Measurements from ENCODE around the gene SLC45A1. TPM values are rescaled to one million over a fixed set of nuclear protein-coding genes. Genes with fewer than 3 reads are reported as not detected.

The SLC45A1 gene
- total and polyA plus RNA-seq, 12 donors, result 0.44 to 7.0 (median 2.5) TPM

DNA sequence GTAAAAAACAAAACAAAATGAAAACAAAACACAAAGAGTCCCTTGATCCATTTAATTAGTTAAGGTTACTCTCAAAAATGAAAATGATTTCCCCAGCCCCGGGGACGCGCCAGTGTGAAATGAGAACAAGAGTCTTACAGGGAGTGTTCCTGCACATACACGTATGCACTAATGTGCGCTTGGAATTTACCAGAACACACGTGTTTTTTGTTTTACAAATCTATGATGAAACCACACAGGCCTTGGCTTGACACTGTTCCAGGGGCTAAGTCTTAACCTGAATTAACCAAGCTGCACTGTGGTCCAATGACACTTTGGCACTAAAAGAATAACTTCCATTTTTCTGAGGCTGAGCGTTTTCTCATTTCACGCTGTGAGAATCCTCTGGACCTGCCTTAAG, 63.7 kb downstream of the SLC45A1 start:
- peaks cover 0 to 11% of the 10 kb centered on the region in 2 donors for H3K36me3 ChIP-seq (replicated peaks in 1 of 2)
- no peak overlapping the region for H3K4me3 ChIP-seq
- no peaks in the 10 kb centered on the region for H3K27me3 ChIP-seq
- intact Hi-C loops (cut with DNase I), result no loop called here
- DNase-seq, result no peak
- WGBS, 4 donors, result 72 to 82% (median 76%) methylated on average over 8 of the region's 8 CpGs
- H3K27ac ChIP-seq, result peak overlapping the region in 2 of 5 donors; percentile 42 to 48
- TF ChIP-seq POLR2A (IDR thresholded peaks at IDR 0.05), result no peak
- TF ChIP-seq, protein P1, sequence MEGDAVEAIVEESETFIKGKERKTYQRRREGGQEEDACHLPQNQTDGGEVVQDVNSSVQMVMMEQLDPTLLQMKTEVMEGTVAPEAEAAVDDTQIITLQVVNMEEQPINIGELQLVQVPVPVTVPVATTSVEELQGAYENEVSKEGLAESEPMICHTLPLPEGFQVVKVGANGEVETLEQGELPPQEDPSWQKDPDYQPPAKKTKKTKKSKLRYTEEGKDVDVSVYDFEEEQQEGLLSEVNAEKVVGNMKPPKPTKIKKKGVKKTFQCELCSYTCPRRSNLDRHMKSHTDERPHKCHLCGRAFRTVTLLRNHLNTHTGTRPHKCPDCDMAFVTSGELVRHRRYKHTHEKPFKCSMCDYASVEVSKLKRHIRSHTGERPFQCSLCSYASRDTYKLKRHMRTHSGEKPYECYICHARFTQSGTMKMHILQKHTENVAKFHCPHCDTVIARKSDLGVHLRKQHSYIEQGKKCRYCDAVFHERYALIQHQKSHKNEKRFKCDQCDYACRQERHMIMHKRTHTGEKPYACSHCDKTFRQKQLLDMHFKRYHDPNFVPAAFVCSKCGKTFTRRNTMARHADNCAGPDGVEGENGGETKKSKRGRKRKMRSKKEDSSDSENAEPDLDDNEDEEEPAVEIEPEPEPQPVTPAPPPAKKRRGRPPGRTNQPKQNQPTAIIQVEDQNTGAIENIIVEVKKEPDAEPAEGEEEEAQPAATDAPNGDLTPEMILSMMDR (IDR thresholded peaks at IDR 0.05), result no peak
- no peaks in the 10 kb centered on the region for H3K9me3 ChIP-seq (replicated peaks in 1 of 3)
- H3K4me1 ChIP-seq (replicated peaks in 1 of 2), result peaks cover 42 to 93% of the 10 kb centered on the region in 2 donors

DNA sequence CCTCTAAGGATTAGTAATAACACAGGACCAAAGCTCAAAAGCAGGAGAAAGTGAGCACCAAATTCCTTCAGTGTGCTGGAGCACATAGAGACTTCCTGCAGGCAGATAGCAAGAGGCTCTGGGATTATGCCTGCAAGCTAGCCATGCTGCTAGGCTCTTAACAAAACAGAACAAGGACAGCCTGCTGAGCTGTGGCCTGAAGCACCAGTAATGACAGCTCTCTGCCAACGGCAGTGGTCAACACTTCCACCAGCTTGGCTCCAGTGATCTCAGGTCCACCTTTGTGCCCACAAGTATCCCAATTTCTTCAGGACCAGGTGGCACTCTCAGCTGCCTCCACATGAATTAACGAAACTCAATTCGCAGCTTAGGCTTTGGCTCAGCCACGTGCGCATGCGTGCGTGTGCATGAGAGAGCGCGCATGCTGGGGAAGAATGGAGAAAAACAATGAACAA, 64.2 kb downstream of the SLC45A1 start:
- Histone ChIP-seq H3K27ac (peak overlapping the region in 2 of 5 donors; percentile 42 to 48), H3K9me3 (replicated peaks in 1 of 3) (no peaks in the 10 kb centered on the region), H3K36me3 (replicated peaks in 1 of 2) (peaks cover 0 to 11% of the 10 kb centered on the region in 2 donors), H3K4me1 (replicated peaks in 1 of 2) (peaks cover 46 to 93% of the 10 kb centered on the region in 2 donors), H3K4me3 (no peak overlapping the region), H3K27me3 (no peaks in the 10 kb centered on the region)
- no peak for TF ChIP-seq POLR2A (IDR thresholded peaks at IDR 0.05)
- TF ChIP-seq, protein P1 (IDR thresholded peaks at IDR 0.05), result no peak
- intact Hi-C loops (cut with DNase I), result no loop called here
- DNase-seq, result no peak
- WGBS, 4 donors, result 84 to 97% (median 86%) methylated on average over 8 to 9 of the region's 9 CpGs

DNA sequence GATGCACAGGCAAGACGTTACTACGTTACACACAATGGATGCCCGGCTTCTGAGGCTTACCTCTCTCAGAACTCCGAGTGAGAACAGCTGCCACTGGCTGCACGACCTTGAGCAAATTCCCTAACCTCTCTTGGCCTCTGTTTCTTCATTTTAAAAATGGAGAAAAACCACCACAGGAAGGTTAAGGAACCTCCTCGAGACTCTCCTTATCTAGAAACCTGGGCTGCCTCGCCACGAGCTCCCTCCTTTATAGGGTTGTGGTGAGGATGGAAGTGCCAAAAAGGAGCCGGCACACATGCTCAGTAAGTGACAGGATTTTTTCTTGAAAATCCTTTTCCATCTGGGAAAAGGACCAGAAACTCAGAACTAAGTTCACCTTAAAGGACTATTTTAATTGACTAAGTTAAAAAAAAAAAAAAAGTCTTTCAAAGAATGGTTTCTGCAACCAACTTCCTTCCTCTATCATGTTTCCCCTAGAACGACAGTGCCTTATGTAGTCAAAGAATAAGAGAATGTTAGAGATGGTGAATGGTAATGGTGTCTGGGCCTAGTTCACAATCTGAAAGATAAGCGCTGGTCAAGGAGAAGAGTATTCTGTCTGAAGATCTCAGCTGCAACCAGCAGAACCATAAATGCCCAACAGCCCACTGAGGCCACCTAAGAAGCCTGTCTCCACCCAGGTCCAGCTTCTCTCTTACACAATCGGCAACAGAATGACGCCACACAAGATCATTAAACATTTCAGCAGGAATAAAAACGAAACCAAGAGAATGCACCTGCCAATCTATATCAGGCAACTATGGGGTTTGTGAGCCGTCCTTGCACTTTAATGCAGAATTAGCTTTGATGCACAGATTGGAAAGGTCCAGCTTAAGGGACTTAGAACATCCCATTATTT, 64.9 kb downstream of the SLC45A1 start:
- H3K9me3 ChIP-seq (replicated peaks in 1 of 3), result no peaks in the 10 kb centered on the region
- DNase-seq, result no peak
- H3K27me3 ChIP-seq, result no peaks in the 10 kb centered on the region
- H3K27ac ChIP-seq, result peak overlapping the region in 2 of 5 donors; percentile 42 to 48
- intact Hi-C loops (cut with DNase I), result no loop called here
- peaks cover 46 to 94% of the 10 kb centered on the region in 2 donors for H3K4me1 ChIP-seq (replicated peaks in 1 of 2)
- WGBS, 4 donors, result 60 to 67% (median 61%) methylated on average over 15 of the region's 15 CpGs
- H3K36me3 ChIP-seq (replicated peaks in 1 of 2), result peaks cover 0 to 11% of the 10 kb centered on the region in 2 donors
- H3K4me3 ChIP-seq, result no peak overlapping the region
- TF ChIP-seq, protein P1 (IDR thresholded peaks at IDR 0.05), result no peak
- no peak for TF ChIP-seq POLR2A (IDR thresholded peaks at IDR 0.05)

DNA sequence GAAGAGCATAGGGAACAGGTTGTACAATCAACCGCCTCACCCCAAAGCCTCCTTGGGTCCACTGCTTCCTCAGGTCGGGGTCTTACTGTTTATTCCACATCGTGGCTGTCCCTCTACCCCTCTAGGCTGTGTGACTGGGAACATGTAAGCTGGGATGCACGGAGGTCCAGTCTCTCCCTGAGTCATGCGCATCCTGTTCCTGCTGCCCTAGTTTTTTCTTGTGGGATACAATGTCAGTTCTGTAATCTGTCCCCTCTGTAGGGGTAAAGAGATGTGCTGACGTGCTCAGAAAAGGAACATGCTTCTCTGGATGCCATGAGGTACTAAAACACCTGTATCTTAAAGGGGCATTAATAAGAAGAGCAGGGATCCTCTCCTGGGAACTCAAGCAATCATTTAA, 66.2 kb downstream of the SLC45A1 start:
- peak overlapping the region in 2 of 5 donors; percentile 53 to 64 for H3K27ac ChIP-seq

More for the DNA sequence above, 66.2 kb downstream of the SLC45A1 start:
- Histone ChIP-seq H3K9me3 (replicated peaks in 1 of 3) (no peaks in the 10 kb centered on the region), H3K36me3 (replicated peaks in 1 of 2) (peaks cover 0 to 12% of the 10 kb centered on the region in 2 donors), H3K27me3 (no peaks in the 10 kb centered on the region), H3K4me1 (replicated peaks in 1 of 2) (peaks cover 39 to 84% of the 10 kb centered on the region in 2 donors), H3K4me3 (no peak overlapping the region)
- intact Hi-C loops (cut with DNase I), result no loop called here
- no peak for DNase-seq
- TF ChIP-seq, protein P1 (IDR thresholded peaks at IDR 0.05), result no peak
- TF ChIP-seq POLR2A (IDR thresholded peaks at IDR 0.05), result no peak
- 63 to 67% (median 65%) methylated on average over 6 of the region's 6 CpGs for whole genome bisulfite sequencing, 4 donors
